Naive thymus-derived CD8-positive, alpha-beta T cell (primary cell): Measurements from ENCODE around the gene ARHGAP25. TPM values are rescaled to one million over a fixed set of nuclear protein-coding genes. Genes with fewer than 3 reads are reported as not detected.
A peak's percentile ranks its signal among the peaks of the same experiment; 100 is the strongest.

Experiments used
- ATAC-seq, 2 donors: fragments of 150-1000 bp; cut with Tn5 transposase in 1 of 2; sonication (Bioruptor Pico), chemical (Tn5 transposase) in 1 of 2; 1 replicate in 1 of 2; 2 replicates in 1 of 2; pipeline ENCODE4 v1.10.0; 2021; ENCODE audit warnings: mild to moderate bottlenecking in 2 of 2, moderate library complexity in 2 of 2
- POLR2A ChIA-PET: fragments of 350-600 bp; sonication (Branson Sonifier 250); formaldehyde crosslinking; loops from one replicate; lab custom pipeline; 2021; ENCODE audit warnings: antibody characterized with exemption; lab: Charles Lee
- DNase-seq, 10 donors: peaks; one replicate each; pipeline versions ENCODE4 v3.0.0 to v3.0.0-alpha.2; 2020 to 2022
- H3K27ac Mint-ChIP-seq, 10 donors: one replicate each; pipeline ENCODE4 v1.8.0; 2020 to 2022; ENCODE audit warnings: mild to moderate bottlenecking in 10 of 10, mixed read lengths in 10 of 10, moderate library complexity in 4 of 10, inconsistent platforms in 1 of 10
- H3K27me3 Mint-ChIP-seq, 5 donors: one replicate each; pipeline ENCODE4 v1.8.0; 2021 to 2022; ENCODE audit warnings: mixed read lengths in 5 of 5
- H3K36me3 Mint-ChIP-seq, 3 donors: one replicate each; pipeline ENCODE4 v1.8.0; 2020 to 2022; ENCODE audit warnings: mixed read lengths in 3 of 3, mild to moderate bottlenecking in 2 of 3, inconsistent platforms in 1 of 3
- H3K4me1 Mint-ChIP-seq, 4 donors: one replicate each; pipeline ENCODE4 v1.8.0; 2021 to 2022; ENCODE audit warnings: mixed read lengths in 4 of 4
- H3K4me3 Mint-ChIP-seq, 10 donors: one replicate each; pipeline ENCODE4 v1.8.0; 2020 to 2022; ENCODE audit warnings: mild to moderate bottlenecking in 10 of 10, mixed read lengths in 10 of 10, moderate library complexity in 6 of 10, inconsistent platforms in 1 of 10
- H3K9me3 Mint-ChIP-seq, 9 donors: one replicate each; pipeline ENCODE4 v1.8.0; 2020 to 2022; ENCODE audit warnings: mixed read lengths in 9 of 9, mild to moderate bottlenecking in 3 of 9, inconsistent platforms in 1 of 9, moderate library complexity in 1 of 9
- polyA plus RNA-seq, 3 donors: library from polyadenylated mRNA; unstranded; fragments of 300-500 nt; fragmentation: Illumina TruSeq; gene quantifications; one replicate each; pipeline ENCODE4 v1.2.3, GENCODE V29; 2021
- total RNA-seq, 8 experiments: library from RNA in 2 of 8; stranded (reverse) in 2 of 8; gene quantifications; one replicate each; pipeline ENCODE4 v1.2.3 and lab custom pipeline; 2021 to 2026

The ARHGAP25 gene
- total and polyA plus RNA-seq, 5 experiments from 2014 or later: 76.5 to 124 (median 104) TPM

DNA sequence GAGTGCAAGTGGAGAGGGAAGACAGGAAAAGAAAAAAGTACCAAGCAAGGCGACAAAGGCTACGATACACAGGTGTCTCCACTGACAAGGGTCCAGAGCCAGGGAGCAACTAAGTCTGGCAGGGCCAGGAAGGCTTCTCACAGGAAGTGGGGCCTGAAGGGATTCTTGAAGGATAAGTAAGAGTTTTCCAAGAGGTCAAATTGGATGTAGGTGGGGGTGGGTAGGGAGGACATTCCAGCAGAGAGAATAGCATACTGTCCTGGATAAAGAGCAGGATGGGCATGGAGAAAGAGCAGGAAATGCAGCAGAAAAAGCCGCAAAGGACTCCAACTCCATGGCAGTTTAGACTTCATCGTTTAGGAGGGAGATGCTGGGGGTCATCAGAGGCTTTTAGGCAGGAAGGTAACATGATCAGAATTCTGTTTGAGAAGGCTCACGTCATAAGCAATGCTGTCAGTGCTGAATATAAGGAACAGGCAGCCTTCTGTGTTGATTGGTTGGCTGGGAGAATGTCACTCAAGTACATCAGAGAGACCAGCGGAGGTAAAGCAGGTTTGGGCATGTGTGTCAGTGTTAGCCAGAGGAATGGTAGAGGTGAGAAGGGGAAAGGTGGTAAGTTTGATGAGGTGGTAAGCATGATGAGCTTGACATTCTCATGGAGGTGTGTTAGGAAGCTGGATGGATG lies 35.1 kb downstream of the ARHGAP25 start:
- ATAC-seq: peak in 1 of 2 donors; percentile 38
- peak in 3 of 10 donors; percentile 36 to 49 (median 39) for DNase-seq
- Mint-ChIP-seq H3K4me1 (peaks cover 75 to 100% (median 99%) of the 10 kb centered on the region in 4 donors), H3K9me3 (no peaks in the 10 kb centered on the region), H3K27ac (peak overlapping the region; percentile 95 to 100 (median 99)), H3K4me3 (peak overlapping the region; percentile 34 to 94 (median 84)), H3K27me3 (no peaks in the 10 kb centered on the region), H3K36me3 (peaks cover 0 to 3% (median 0%) of the 10 kb centered on the region in 3 donors)
- POLR2A ChIA-PET: interaction anchor here (0.6 to 11.8 kb wide), 8 partner anchors 10 to 1373 kb away, joined by 3 to 281 read pairs (median 5); partner anchors contain the start of gene ARHGAP25

DNA sequence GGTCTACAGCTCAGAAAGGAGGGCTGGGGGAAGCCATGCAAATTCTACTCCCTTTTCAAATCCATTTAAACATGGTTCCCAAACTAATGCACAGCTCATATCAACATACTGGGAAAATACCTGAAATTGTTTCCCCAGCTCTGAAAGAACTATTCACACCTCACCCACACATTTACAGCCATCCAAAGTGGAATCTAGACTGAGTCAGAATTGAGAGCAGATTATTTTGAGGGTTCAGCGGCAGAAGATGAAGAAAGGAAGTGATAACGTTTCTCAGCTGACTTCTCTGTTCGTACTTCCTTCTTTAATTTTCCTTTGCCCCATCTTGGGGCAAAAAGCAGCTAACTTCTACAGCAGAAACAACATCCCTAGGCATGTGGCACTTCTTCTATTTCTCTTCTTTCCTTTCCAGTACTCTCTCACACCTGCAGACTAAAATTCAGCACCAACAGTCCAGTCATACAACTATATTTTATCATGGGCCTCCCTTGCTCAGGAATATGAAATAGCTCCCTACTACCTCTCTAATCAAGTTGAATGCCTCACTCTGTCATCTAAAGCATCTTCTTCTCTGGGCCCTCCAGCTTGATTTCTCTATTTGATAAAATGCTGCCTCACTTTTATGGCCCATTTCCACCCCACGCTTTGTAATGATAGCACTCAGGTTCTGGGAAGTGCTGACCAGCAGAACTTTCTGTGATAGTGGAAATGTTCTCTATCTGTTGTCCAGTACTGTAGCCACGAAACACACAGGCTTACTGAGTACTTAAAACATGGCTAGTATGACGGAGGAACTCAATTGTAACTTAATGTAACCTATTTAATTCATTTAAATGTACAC lies 35.9 kb downstream of the ARHGAP25 start:
- no peak for ATAC-seq
- Mint-ChIP-seq H3K4me3 (peak overlapping the region; percentile 34 to 94 (median 84)), H3K9me3 (no peaks in the 10 kb centered on the region), H3K27me3 (no peaks in the 10 kb centered on the region), H3K36me3 (peaks cover 0 to 4% (median 3%) of the 10 kb centered on the region in 3 donors), H3K4me1 (peaks cover 75 to 100% (median 97%) of the 10 kb centered on the region in 4 donors), H3K27ac (peak overlapping the region; percentile 95 to 100 (median 99))
- DNase-seq: peak in 1 of 10 donors; percentile 35
- POLR2A ChIA-PET: interaction anchor here (0.6 to 11.8 kb wide), 10 partner anchors 9 to 1372 kb away, joined by 3 to 281 read pairs (median 4); partner anchors contain the start of gene ARHGAP25

DNA sequence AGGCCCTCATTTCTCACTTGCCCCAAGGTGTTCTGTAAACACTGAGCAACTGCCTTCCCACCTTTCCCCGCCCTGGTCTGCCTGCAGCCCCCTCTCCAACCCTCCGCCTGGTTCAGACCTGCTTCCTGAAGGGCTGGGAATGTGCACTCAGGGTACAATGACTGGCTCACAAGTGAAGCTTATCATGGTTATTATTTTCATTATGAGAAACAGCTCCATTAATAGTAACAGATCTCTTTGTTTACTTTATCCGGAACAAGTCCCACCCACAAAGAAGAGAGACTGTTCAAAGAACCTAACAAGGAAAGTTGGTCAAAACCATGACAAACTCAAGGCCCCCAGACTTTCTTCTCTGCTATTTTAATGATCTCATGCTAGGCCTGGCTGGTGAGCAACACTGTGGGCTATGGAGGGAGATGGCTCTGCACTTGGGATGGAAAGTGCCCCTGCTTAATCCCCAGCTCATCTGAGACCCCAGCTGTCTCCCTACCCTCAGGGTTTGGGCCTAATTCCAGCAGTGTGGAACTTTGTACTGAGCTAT lies 36.7 kb downstream of the ARHGAP25 start:
- Mint-ChIP-seq H3K4me1 (peaks cover 79 to 100% (median 97%) of the 10 kb centered on the region in 4 donors), H3K27ac (peak overlapping the region; percentile 95 to 100 (median 99)), H3K27me3 (no peaks in the 10 kb centered on the region), H3K36me3 (peaks cover 0 to 11% (median 10%) of the 10 kb centered on the region in 3 donors), H3K9me3 (no peaks in the 10 kb centered on the region), H3K4me3 (peak overlapping the region; percentile 59 to 94 (median 84))
- DNase-seq (no peak), ATAC-seq (no peak)
- POLR2A ChIA-PET: interaction anchor here (0.7 to 11.8 kb wide), 8 partner anchors 8 to 137 kb away, joined by 3 to 281 read pairs (median 4); no protein-coding TSS in a partner anchor

- POLR2A ChIA-PET: interaction anchor here (1.2 to 11.8 kb wide), 4 partner anchors 8 to 19 kb away, joined by 4 to 281 read pairs (median 12); no protein-coding TSS in a partner anchor
- no peaks in the 10 kb centered on the region for H3K9me3 Mint-ChIP-seq
- peaks cover 79 to 100% (median 97%) of the 10 kb centered on the region in 4 donors for H3K4me1 Mint-ChIP-seq
- peaks cover 0 to 19% (median 17%) of the 10 kb centered on the region in 3 donors for H3K36me3 Mint-ChIP-seq
- peak overlapping the region in 9 of 10 donors; percentile 45 to 94 (median 86) for H3K4me3 Mint-ChIP-seq
- peak overlapping the region; percentile 95 to 100 (median 99) for H3K27ac Mint-ChIP-seq
- no peaks in the 10 kb centered on the region for H3K27me3 Mint-ChIP-seq
- DNase-seq (no peak), ATAC-seq (no peak)
Measured at GRCh38 chr2:68772109-68772508, 37.5 kb downstream of the ARHGAP25 start.

GRCh38 chr2:68774569-68775271 lies 40.1 kb downstream of the ARHGAP25 start:
- peaks cover 65 to 91% (median 87%) of the 10 kb centered on the region in 4 donors for H3K4me1 Mint-ChIP-seq
- POLR2A ChIA-PET: interaction anchor here (0.7 to 11.8 kb wide), 11 partner anchors 10 to 308 kb away, joined by 3 to 281 read pairs (median 5); partner anchors contain the start of genes APLF, ARHGAP25 and FBXO48
- H3K9me3 Mint-ChIP-seq: no peaks in the 10 kb centered on the region
- ATAC-seq (peak; percentile 62 to 69), DNase-seq (peak in 9 of 10 donors; percentile 33 to 71 (median 50))
- peaks cover 0 to 30% (median 21%) of the 10 kb centered on the region in 3 donors for H3K36me3 Mint-ChIP-seq
- peak overlapping the region; percentile 95 to 100 (median 99) for H3K27ac Mint-ChIP-seq
- peak overlapping the region; percentile 86 to 94 (median 92) for H3K4me3 Mint-ChIP-seq
- no peaks in the 10 kb centered on the region for H3K27me3 Mint-ChIP-seq

- peaks cover 61 to 90% (median 86%) of the 10 kb centered on the region in 4 donors for H3K4me1 Mint-ChIP-seq
- no peaks in the 10 kb centered on the region for H3K27me3 Mint-ChIP-seq
- no peaks in the 10 kb centered on the region for H3K9me3 Mint-ChIP-seq
- peak in 1 of 10 donors; percentile 16 for DNase-seq
- peak overlapping the region; percentile 86 to 94 (median 92) for H3K4me3 Mint-ChIP-seq
- peak overlapping the region; percentile 95 to 100 (median 99) for H3K27ac Mint-ChIP-seq
- ATAC-seq: peak; percentile 26 to 34
- H3K36me3 Mint-ChIP-seq: peaks cover 0 to 32% (median 24%) of the 10 kb centered on the region in 3 donors
- POLR2A ChIA-PET: interaction anchor here (0.7 to 11.8 kb wide), 13 partner anchors 11 to 308 kb away, joined by 3 to 281 read pairs (median 5); partner anchors contain the start of genes APLF, ARHGAP25 and FBXO48
Measured at GRCh38 chr2:68775272-68775842, 40.7 kb downstream of the ARHGAP25 start.

DNA sequence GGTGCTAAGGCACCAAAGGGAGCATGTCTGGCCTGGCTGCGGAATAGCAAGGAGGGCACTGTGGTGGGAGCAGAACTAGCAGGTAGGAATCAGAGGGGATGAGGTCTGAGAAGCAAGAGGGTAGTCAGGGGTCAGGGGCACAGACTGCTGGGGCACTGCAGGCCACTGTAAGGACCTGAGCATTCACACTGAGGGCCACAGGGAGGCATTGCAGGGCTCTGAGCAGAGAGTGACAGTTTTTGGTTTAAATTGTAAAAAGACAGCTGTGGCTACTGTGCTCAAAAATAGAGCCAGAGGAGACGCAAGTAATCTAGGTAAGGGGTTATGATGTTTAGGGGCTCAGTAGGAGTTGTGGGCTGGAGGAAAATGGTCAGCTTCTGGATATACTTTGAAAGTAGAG lies 41.5 kb downstream of the ARHGAP25 start:
- DNase-seq (no peak), ATAC-seq (peak; percentile 18 to 38)
- Mint-ChIP-seq H3K27me3 (no peaks in the 10 kb centered on the region), H3K27ac (peak overlapping the region; percentile 95 to 100 (median 99)), H3K36me3 (peaks cover 4 to 32% (median 24%) of the 10 kb centered on the region in 3 donors), H3K9me3 (no peaks in the 10 kb centered on the region), H3K4me3 (peak overlapping the region; percentile 86 to 94 (median 92)), H3K4me1 (peaks cover 59 to 90% (median 86%) of the 10 kb centered on the region in 4 donors)
- POLR2A ChIA-PET: interaction anchor here (0.7 to 11.8 kb wide), 11 partner anchors 11 to 309 kb away, joined by 3 to 281 read pairs (median 5); partner anchors contain the start of genes APLF, ARHGAP25 and FBXO48

DNA sequence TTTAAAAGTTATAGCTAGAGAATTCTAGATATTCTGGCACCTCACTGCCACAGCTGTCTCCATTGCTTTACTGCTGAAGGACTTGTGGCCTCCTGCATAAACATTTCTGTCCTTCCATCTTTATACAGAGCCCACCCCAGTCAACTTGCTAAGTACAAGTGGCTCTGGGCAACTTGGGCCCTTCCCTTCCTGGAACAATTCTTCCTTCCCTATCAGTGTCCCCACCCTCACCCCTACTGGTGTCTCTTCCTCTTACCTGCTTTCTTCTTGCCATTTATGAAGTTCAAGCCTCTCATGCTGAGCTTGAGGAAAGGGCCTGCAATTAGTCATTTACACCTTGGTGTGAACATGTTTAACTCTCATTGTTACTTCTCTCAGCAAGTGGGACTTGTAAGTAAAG lies 45.0 kb downstream of the ARHGAP25 start:
- POLR2A ChIA-PET: interaction anchor here (1.0 to 2.2 kb wide), 8 partner anchors 9 to 39 kb away, joined by 3 to 12 read pairs (median 5); no protein-coding TSS in a partner anchor
- Mint-ChIP-seq H3K4me3 (peak overlapping the region in 9 of 10 donors; percentile 43 to 74 (median 55)), H3K27me3 (no peaks in the 10 kb centered on the region), H3K9me3 (no peaks in the 10 kb centered on the region), H3K36me3 (peaks cover 4 to 32% (median 29%) of the 10 kb centered on the region in 3 donors), H3K27ac (peak overlapping the region in 9 of 10 donors; percentile 54 to 93 (median 84)), H3K4me1 (peaks cover 41 to 76% (median 69%) of the 10 kb centered on the region in 4 donors)
- ATAC-seq (no peak), DNase-seq (no peak)

DNA sequence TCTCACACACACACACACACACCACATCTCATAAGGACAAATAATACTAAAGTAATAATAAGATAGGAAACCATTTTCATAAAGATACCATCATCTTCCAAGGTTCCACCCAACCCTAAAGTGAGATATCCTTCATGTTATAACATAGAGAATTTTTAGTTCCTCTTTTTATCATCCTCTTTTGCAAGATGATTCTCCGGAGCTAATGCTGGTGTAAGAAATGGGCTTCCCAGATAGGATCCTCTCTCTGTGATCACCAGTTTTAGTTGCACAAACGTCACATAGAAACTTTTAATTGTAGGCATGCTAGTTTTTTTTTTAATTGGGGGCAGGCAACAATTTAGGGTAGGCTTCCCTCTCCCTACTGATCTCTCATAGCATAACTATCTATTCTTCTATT lies 49.6 kb downstream of the ARHGAP25 start:
- no peaks in the 10 kb centered on the region for H3K27me3 Mint-ChIP-seq
- peaks cover 5 to 25% (median 8%) of the 10 kb centered on the region in 3 donors for H3K36me3 Mint-ChIP-seq
- ATAC-seq (no peak), DNase-seq (no peak)
- POLR2A ChIA-PET: no interaction called here
- H3K4me1 Mint-ChIP-seq: peaks cover 17 to 42% (median 35%) of the 10 kb centered on the region in 4 donors
- H3K9me3 Mint-ChIP-seq: no peaks in the 10 kb centered on the region
- H3K4me3 Mint-ChIP-seq: peak overlapping the region in 2 of 10 donors; percentile 1 to 10
- peak overlapping the region in 1 of 10 donors; percentile 79 for H3K27ac Mint-ChIP-seq

- no peaks in the 10 kb centered on the region for H3K27me3 Mint-ChIP-seq
- no peak overlapping the region for H3K27ac Mint-ChIP-seq
- H3K4me1 Mint-ChIP-seq: peaks cover 15 to 39% (median 32%) of the 10 kb centered on the region in 4 donors
- POLR2A ChIA-PET: interaction anchor here (0.5 to 1.5 kb wide), 2 partner anchors 19 to 58 kb away, joined by 3 read pairs; no protein-coding TSS in a partner anchor
- H3K4me3 Mint-ChIP-seq: no peak overlapping the region
- ATAC-seq: no peak
- no peaks in the 10 kb centered on the region for H3K9me3 Mint-ChIP-seq
- DNase-seq: no peak
- H3K36me3 Mint-ChIP-seq: peaks cover under 1 to 25% (median 8%) of the 10 kb centered on the region in 3 donors
Measured at GRCh38 chr2:68784915-68785314, 50.3 kb downstream of the ARHGAP25 start.
